Fibroblast of lung (primary cell): Measurements from ENCODE around the gene ANO1.

Source experiments
- CTCF ChIP-seq, 2 donors: IDR thresholded peaks in 1 of 2; conservative IDR thresholded peaks in 1 of 2; 1 replicate in 1 of 2; 2 replicates in 1 of 2; pipeline ENCODE4 v1.5.1; 2011 to 2012; ENCODE audit warnings: low read length in 2 of 2, control low read depth in 1 of 2, inconsistent platforms in 1 of 2, low read depth in 1 of 2, mild to moderate bottlenecking in 1 of 2
- EZH2 ChIP-seq: IDR thresholded peaks from 2 replicates; pipeline ENCODE4 v1.5.1; 2012; ENCODE audit warnings: low read length, control low read depth, mild to moderate bottlenecking; ENCODE audit errors: missing control alignments

GRCh38 chr11:70071996-70072395 is 6.1 kb upstream of the ANO1 start:
- TF ChIP-seq CTCF (conservative IDR thresholded peaks at IDR 0.05 in 1 of 2, IDR thresholded peaks at IDR 0.05 in 1 of 2; ENCODE audit: low read depth in 1 of 2, low read length in 2 of 2) = no peak
- no peak for TF ChIP-seq EZH2
